ENCODE measurements around the gene IL31RA.

DNA sequence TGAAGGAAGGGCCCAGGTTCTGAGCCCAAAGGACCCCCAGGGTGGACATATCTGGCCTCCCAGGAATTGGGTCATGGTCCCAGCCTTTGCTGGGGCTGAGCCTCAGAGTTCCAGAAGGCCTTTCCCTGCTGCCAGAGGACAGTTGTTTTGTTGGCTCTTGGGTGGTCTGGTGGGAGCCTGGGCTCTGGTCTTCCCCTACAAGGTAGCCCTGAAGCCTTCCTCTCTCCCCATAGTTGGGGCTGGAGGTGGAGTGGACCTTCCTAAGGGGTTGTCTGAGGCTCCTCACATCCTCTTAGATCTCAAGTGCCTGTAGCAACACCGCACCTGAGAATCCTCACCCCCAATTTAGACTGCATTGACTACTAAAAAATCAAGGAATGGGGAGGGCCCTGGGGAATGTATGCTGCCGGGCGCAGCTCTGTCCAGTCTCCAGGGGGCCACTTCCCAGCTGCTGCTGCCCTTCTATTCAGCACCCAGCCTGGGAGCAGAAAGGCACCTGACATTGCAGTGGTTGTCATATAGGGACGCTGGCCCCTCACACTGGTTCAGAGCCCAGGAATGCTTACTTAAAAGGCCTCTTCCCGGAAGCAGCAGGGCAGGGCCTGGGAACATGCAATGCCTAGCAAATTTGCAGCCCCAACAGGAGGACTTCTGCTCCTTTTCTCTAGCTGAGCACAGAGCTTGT lies 66.4 kb downstream of the IL31RA start:
- TF ChIP-seq, protein P1, sequence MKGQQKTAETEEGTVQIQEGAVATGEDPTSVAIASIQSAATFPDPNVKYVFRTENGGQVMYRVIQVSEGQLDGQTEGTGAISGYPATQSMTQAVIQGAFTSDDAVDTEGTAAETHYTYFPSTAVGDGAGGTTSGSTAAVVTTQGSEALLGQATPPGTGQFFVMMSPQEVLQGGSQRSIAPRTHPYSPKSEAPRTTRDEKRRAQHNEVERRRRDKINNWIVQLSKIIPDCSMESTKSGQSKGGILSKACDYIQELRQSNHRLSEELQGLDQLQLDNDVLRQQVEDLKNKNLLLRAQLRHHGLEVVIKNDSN (IDR thresholded peaks at IDR 0.05; ENCODE audit: borderline replicate concordance, extremely low read length, insufficient read depth, low read depth, low read length) = no peak
- TF ChIP-seq MXI1 (IDR thresholded peaks at IDR 0.05; ENCODE audit: low read depth, low read length) (no peak), NFXL1 (IDR thresholded peaks at IDR 0.05; ENCODE audit: borderline replicate concordance) (no peak), ESRRA (IDR thresholded peaks at IDR 0.05; ENCODE audit: low read length) (no peak), SP1 (IDR thresholded peaks at IDR 0.05; ENCODE audit: low read depth, low read length) (no peak), EED (IDR thresholded peaks at IDR 0.05; ENCODE audit: low read depth) (no peak)
- TF ChIP-seq, protein P2, sequence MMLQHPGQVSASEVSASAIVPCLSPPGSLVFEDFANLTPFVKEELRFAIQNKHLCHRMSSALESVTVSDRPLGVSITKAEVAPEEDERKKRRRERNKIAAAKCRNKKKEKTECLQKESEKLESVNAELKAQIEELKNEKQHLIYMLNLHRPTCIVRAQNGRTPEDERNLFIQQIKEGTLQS (IDR thresholded peaks at IDR 0.05; ENCODE audit: borderline replicate concordance, extremely low read depth, low read depth, low read length) = no peak
- TF ChIP-seq, protein P3, sequence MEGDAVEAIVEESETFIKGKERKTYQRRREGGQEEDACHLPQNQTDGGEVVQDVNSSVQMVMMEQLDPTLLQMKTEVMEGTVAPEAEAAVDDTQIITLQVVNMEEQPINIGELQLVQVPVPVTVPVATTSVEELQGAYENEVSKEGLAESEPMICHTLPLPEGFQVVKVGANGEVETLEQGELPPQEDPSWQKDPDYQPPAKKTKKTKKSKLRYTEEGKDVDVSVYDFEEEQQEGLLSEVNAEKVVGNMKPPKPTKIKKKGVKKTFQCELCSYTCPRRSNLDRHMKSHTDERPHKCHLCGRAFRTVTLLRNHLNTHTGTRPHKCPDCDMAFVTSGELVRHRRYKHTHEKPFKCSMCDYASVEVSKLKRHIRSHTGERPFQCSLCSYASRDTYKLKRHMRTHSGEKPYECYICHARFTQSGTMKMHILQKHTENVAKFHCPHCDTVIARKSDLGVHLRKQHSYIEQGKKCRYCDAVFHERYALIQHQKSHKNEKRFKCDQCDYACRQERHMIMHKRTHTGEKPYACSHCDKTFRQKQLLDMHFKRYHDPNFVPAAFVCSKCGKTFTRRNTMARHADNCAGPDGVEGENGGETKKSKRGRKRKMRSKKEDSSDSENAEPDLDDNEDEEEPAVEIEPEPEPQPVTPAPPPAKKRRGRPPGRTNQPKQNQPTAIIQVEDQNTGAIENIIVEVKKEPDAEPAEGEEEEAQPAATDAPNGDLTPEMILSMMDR (IDR thresholded peaks at IDR 0.05 in 2 of 3, conservative IDR thresholded peaks at IDR 0.05 in 1 of 3; ENCODE audit: control insufficient read depth in 2 of 3, extremely low read depth in 1 of 3, insufficient read depth in 1 of 3, low read depth in 3 of 3, low read length in 3 of 3) = no peak

Measured in GM12878 (cell line).